MM.1S (cell line): ENCODE measurements around the gene PEDS1.

Source experiments
- CTCF ChIP-seq: fragments of 300-600 bp; sonication (generic); IDR thresholded peaks from 2 replicates; pipeline ENCODE4 v1.5.1; 2016; ENCODE audit warnings: antibody characterized with exemption, low read length, mixed read lengths
- EZH2 ChIP-seq: fragments of 300-600 bp; sonication (generic); optimal IDR thresholded peaks from 2 replicates; pipeline ENCODE3; 2017; ENCODE audit warnings: low read depth, mild to moderate bottlenecking, antibody characterized with exemption, low read length, mixed read lengths

- TF ChIP-seq CTCF (no peak), EZH2 (no peak)
Observed at GRCh38 chr20:50116368-50116999, 37.0 kb downstream of the PEDS1 start.
